Right ventricle myocardium inferior (tissue), 1 donor: Measurements from ENCODE around the gene CYP21A2. TPM values are rescaled to one million over a fixed set of nuclear protein-coding genes. Genes with fewer than 3 reads are reported as not detected.
"Not testable (repeated sequence)": the region's sequence is repeated elsewhere in the genome, so short reads cannot be mapped to it uniquely, and the experiment has no call there.

Experiments
- ATAC-seq: fragments of 200-7000 bp; cut with Tn5 transposase; one replicate; pipeline ENCODE4 v1.9.1; 2020; ENCODE audit warnings: mild to moderate bottlenecking, moderate library complexity
- DNase-seq: peaks from one replicate; pipeline ENCODE4 v3.0.0; 2021; ENCODE audit errors: missing footprints
- intact Hi-C: fragments of 100-400 bp; cut with DNase I; formaldehyde crosslinking; loops from one replicate; pipeline ENCODE4 v1.11.0; 2022
- total RNA-seq: library from RNA; stranded (reverse); fragmentation: NEBNext Ultra II Directional; extraction: Animal tissue kit (Norgen Biotek cat#: 25700); gene quantifications from one replicate; pipeline ENCODE4 v1.2.1, GENCODE V29; 2021
- donor health status: DM: no; HTN: yes; CAD: no; lungs with severe emphysema.

Gene CYP21A2
- total RNA-seq, 1 donor from 2014 or later: 0.30 TPM

- ATAC-seq (no peak), DNase-seq (peak; percentile 43)
- intact Hi-C loops: no loop called here
Measured at GRCh38 chr6:32047539-32047854, 9.3 kb downstream of the CYP21A2 start.

GRCh38 chr6:32047855-32048766, 9.9 kb downstream of the CYP21A2 start:
- ATAC-seq (peak; percentile 53), DNase-seq (peak; percentile 79)
- intact Hi-C loops: no loop called here

GRCh38 chr6:32049149-32049548, 10.9 kb downstream of the CYP21A2 start:
- ATAC-seq, DNase-seq, intact Hi-C loops: not testable (repeated sequence)

GRCh38 chr6:32049736-32050135, 11.5 kb downstream of the CYP21A2 start:
- ATAC-seq: not testable (repeated sequence)
- peak; percentile 34 for DNase-seq

GRCh38 chr6:32050562-32050961, 12.3 kb downstream of the CYP21A2 start:
- ATAC-seq (no peak), DNase-seq (no peak)
- intact Hi-C loops: no loop called here

More at GRCh38 chr6:32049736-32050135, 11.5 kb downstream of the CYP21A2 start:
- intact Hi-C loops: not testable (repeated sequence)

GRCh38 chr6:32052626-32053025, 14.4 kb downstream of the CYP21A2 start:
- ATAC-seq, intact Hi-C loops: not testable (repeated sequence)
- peak; percentile 63 for DNase-seq

- DNase-seq: peak; percentile 22
- ATAC-seq, intact Hi-C loops: not testable (repeated sequence)
Measured at GRCh38 chr6:32053314-32053713, 15.1 kb downstream of the CYP21A2 start.

- ATAC-seq, intact Hi-C loops: not testable (repeated sequence)
- peak; percentile 58 for DNase-seq
Measured at GRCh38 chr6:32055756-32056155, 17.5 kb downstream of the CYP21A2 start.

- DNase-seq: peak; percentile 55
- intact Hi-C loops: no loop called here
- ATAC-seq: no peak
Measured at GRCh38 chr6:32056254-32056653, 18.0 kb downstream of the CYP21A2 start.

- intact Hi-C loops: no loop called here
- DNase-seq (no peak), ATAC-seq (no peak)
Measured at GRCh38 chr6:32057966-32058365, 19.8 kb downstream of the CYP21A2 start.

- DNase-seq: no peak
- no peak for ATAC-seq
Measured at GRCh38 chr6:32058511-32058963, 20.3 kb downstream of the CYP21A2 start.

GRCh38 chr6:32060966-32061655, 22.9 kb downstream of the CYP21A2 start:
- ATAC-seq (no peak), DNase-seq (peak; percentile 14)
- intact Hi-C loops: no loop called here

More at GRCh38 chr6:32058511-32058963, 20.3 kb downstream of the CYP21A2 start:
- intact Hi-C loops: no loop called here

- intact Hi-C loops: loop anchor here (5.0 kb wide), 1 partner anchor 157 kb away; no protein-coding TSS in a partner anchor
- ATAC-seq: no peak
- DNase-seq: peak; percentile 37
Measured at GRCh38 chr6:32064706-32065105, 26.5 kb downstream of the CYP21A2 start.

GRCh38 chr6:32067521-32067920, 29.3 kb downstream of the CYP21A2 start:
- intact Hi-C loops: loop anchor here (5.0 kb wide), 1 partner anchor 160 kb away; no protein-coding TSS in a partner anchor
- ATAC-seq, DNase-seq: not testable (repeated sequence)

- intact Hi-C loops: loop anchor here (5.0 kb wide), 1 partner anchor 161 kb away; no protein-coding TSS in a partner anchor
- DNase-seq, ATAC-seq: not testable (repeated sequence)
Measured at GRCh38 chr6:32068315-32068714, 30.1 kb downstream of the CYP21A2 start.

- no peak for ATAC-seq
- DNase-seq: no peak
- intact Hi-C loops: loop anchor here (5.0 kb wide), 1 partner anchor 162 kb away; no protein-coding TSS in a partner anchor
Measured at GRCh38 chr6:32068867-32069266, 30.7 kb downstream of the CYP21A2 start.

GRCh38 chr6:32069460-32069859, 31.2 kb downstream of the CYP21A2 start:
- ATAC-seq (no peak), DNase-seq (no peak)

GRCh38 chr6:32069878-32070515, 31.8 kb downstream of the CYP21A2 start:
- ATAC-seq: no peak
- no peak for DNase-seq
- intact Hi-C loops: loop anchor here (5.0 kb wide), 1 partner anchor 163 kb away; no protein-coding TSS in a partner anchor

More at GRCh38 chr6:32069460-32069859, 31.2 kb downstream of the CYP21A2 start:
- intact Hi-C loops: loop anchor here (5.0 kb wide), 1 partner anchor 162 kb away; no protein-coding TSS in a partner anchor
